Measurements from ENCODE around the gene CHAD. TPM values are rescaled to one million over a fixed set of nuclear protein-coding genes. Genes with fewer than 3 reads are reported as not detected.

The CHAD gene
- total RNA-seq, 1 experiment from 2014 or later = not detected

DNA sequence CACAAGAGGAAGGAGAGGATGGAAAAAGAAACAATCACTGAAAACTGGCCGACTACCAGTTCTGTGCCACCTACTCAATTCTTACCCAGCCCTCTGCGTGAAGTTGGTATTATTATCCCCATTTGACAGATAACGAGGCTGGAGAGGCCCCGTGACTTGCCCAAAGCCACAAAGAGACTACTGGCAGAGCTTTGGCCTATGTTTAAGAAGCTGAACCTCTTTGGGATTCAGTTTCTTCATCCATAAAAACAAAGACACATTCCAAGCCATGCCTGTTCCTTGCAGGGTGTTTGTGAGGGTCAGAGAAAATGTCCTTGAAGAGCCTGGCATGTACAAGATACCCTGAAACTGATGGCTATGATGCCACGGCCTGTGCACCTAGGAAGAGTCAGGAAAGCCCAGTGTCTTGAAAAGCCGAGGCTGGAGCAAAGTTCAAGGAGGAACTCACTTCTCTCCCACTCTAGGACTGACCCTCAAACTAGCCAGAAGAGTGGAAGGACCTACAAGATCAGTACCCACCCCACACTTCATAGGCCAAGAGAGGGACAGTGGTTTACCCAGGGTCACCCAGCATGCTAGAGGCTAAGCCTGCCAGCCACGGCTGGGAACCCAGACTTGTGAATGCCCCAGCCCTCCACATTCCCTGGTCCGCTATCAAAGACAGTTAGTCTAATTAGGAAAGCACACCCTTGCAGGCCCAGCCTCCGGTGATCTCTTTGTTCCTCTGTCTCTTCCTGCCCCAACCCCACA is 44.3 kb downstream of the CHAD start:
- Histone ChIP-seq H3K27ac (ENCODE audit: low read length) (no peak overlapping the region), H3K36me3 (ENCODE audit: control insufficient read depth, insufficient read depth, low read length) (no peaks in the 10 kb centered on the region; the same call in 1 of the 2 replicates), H3K4me3 (ENCODE audit: low read depth in 2 of 2, low read length in 2 of 2) (no peak overlapping the region), H3K27me3 (ENCODE audit: control insufficient read depth, insufficient read depth, low read length) (no peaks in the 10 kb centered on the region), H3K4me1 (ENCODE audit: control insufficient read depth, insufficient read depth, low read length) (peaks cover 20% of the 10 kb centered on the region), H3K9me3 (ENCODE audit: control insufficient read depth, insufficient read depth, low read depth, low read length) (no peaks in the 10 kb centered on the region)
- BruUV-seq (replicated peaks) = no TSS peak
- DNase-seq (ENCODE audit: low read depth, low spot score) (no peak), ATAC-seq (no peak)
- TF ChIP-seq TCF7L2 (IDR thresholded peaks at IDR 0.05; ENCODE audit: low read depth, low read length) (no peak), POLR2AphosphoS5 (IDR thresholded peaks at IDR 0.05; ENCODE audit: low read depth, low read length) (no peak), SIN3A (IDR thresholded peaks at IDR 0.05; ENCODE audit: borderline replicate concordance, insufficient read depth, low read depth, low read length) (no peak)
- TF ChIP-seq, protein P1, sequence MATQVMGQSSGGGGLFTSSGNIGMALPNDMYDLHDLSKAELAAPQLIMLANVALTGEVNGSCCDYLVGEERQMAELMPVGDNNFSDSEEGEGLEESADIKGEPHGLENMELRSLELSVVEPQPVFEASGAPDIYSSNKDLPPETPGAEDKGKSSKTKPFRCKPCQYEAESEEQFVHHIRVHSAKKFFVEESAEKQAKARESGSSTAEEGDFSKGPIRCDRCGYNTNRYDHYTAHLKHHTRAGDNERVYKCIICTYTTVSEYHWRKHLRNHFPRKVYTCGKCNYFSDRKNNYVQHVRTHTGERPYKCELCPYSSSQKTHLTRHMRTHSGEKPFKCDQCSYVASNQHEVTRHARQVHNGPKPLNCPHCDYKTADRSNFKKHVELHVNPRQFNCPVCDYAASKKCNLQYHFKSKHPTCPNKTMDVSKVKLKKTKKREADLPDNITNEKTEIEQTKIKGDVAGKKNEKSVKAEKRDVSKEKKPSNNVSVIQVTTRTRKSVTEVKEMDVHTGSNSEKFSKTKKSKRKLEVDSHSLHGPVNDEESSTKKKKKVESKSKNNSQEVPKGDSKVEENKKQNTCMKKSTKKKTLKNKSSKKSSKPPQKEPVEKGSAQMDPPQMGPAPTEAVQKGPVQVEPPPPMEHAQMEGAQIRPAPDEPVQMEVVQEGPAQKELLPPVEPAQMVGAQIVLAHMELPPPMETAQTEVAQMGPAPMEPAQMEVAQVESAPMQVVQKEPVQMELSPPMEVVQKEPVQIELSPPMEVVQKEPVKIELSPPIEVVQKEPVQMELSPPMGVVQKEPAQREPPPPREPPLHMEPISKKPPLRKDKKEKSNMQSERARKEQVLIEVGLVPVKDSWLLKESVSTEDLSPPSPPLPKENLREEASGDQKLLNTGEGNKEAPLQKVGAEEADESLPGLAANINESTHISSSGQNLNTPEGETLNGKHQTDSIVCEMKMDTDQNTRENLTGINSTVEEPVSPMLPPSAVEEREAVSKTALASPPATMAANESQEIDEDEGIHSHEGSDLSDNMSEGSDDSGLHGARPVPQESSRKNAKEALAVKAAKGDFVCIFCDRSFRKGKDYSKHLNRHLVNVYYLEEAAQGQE (IDR thresholded peaks at IDR 0.05; ENCODE audit: insufficient read depth in 1 of 2, low read depth in 2 of 2, low read length in 1 of 2) = no peak
- TF ChIP-seq, protein P2, sequence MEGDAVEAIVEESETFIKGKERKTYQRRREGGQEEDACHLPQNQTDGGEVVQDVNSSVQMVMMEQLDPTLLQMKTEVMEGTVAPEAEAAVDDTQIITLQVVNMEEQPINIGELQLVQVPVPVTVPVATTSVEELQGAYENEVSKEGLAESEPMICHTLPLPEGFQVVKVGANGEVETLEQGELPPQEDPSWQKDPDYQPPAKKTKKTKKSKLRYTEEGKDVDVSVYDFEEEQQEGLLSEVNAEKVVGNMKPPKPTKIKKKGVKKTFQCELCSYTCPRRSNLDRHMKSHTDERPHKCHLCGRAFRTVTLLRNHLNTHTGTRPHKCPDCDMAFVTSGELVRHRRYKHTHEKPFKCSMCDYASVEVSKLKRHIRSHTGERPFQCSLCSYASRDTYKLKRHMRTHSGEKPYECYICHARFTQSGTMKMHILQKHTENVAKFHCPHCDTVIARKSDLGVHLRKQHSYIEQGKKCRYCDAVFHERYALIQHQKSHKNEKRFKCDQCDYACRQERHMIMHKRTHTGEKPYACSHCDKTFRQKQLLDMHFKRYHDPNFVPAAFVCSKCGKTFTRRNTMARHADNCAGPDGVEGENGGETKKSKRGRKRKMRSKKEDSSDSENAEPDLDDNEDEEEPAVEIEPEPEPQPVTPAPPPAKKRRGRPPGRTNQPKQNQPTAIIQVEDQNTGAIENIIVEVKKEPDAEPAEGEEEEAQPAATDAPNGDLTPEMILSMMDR (IDR thresholded peaks at IDR 0.05) = no peak
- in situ Hi-C loops (cut with HindIII; ENCODE audit: low pct_unique_long_range_greater_than_20kb, low sequenced_read_pairs) = no loop called here
- ChIA-PET CTCF (no interaction called here), POLR2A (no interaction called here)
- intact Hi-C loops (cut with micrococcal nuclease; ENCODE audit: unreplicated experiment) = no loop called here

DNA sequence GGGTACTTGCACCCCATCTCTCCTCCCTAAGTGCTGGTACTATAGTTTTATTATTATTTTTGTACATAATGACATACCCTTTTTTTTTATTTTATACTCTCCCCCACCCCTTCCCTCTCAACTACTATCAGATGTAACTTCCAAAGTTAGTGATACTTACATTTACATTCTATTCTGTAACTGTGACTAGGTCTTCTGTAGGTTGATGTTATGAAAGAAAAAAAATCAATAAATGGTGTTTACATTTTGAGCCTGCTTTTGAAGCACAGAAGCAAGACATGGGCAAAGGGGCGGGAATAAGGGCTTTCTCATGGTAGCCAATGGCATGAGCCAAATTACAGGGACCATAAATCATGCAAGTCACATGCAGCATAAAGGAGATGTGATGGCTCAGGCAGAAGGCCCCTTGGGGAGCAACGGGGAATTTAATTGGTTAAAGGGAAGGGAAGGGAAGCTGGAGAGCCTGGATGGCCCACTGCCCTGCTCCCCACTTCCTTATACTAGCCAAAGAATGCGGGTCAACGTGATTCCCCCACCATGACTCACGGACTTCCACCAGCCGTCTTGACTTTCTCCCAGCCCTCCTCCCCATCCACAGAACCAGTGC is 45.0 kb downstream of the CHAD start:
- no peaks in the 10 kb centered on the region; the same call in 1 of the 2 replicates for H3K36me3 ChIP-seq (ENCODE audit: control insufficient read depth, insufficient read depth, low read length)
- H3K27me3 ChIP-seq (ENCODE audit: control insufficient read depth, insufficient read depth, low read length) = no peaks in the 10 kb centered on the region
- intact Hi-C loops (cut with micrococcal nuclease; ENCODE audit: unreplicated experiment) = no loop called here
- no peak for ATAC-seq
- TF ChIP-seq, protein P2 (IDR thresholded peaks at IDR 0.05) = no peak
- TF ChIP-seq, protein P1 (IDR thresholded peaks at IDR 0.05; ENCODE audit: insufficient read depth in 1 of 2, low read depth in 2 of 2, low read length in 1 of 2) = no peak
- TF ChIP-seq TCF7L2 (IDR thresholded peaks at IDR 0.05; ENCODE audit: low read depth, low read length) = no peak
- BruUV-seq (replicated peaks) = no TSS peak
- in situ Hi-C loops (cut with HindIII; ENCODE audit: low pct_unique_long_range_greater_than_20kb, low sequenced_read_pairs) = no loop called here
- no peak for DNase-seq (ENCODE audit: low read depth, low spot score)
- H3K9me3 ChIP-seq (ENCODE audit: control insufficient read depth, insufficient read depth, low read depth, low read length) = no peaks in the 10 kb centered on the region
- no peak overlapping the region for H3K27ac ChIP-seq (ENCODE audit: low read length)
- ChIA-PET CTCF (no interaction called here), POLR2A (no interaction called here)
- H3K4me1 ChIP-seq (ENCODE audit: control insufficient read depth, insufficient read depth, low read length) = peaks cover 20% of the 10 kb centered on the region
- no peak overlapping the region for H3K4me3 ChIP-seq (ENCODE audit: low read depth in 2 of 2, low read length in 2 of 2)

Measured in Panc1 (cell line).